Panc1 (cell line): ENCODE results near the gene AGFG1. TPM values are rescaled to one million over a fixed set of nuclear protein-coding genes. Genes with fewer than 3 reads are reported as not detected.

ENCODE experiments used
- ATAC-seq: fragments of 200-7000 bp; cut with Tn5 transposase; 2 replicates; pipeline ENCODE4 v1.9.1; 2020; ENCODE audit warnings: mild to moderate bottlenecking, moderate library complexity
- BruUV-seq: library from RNA; stranded (reverse); fragments of 400-500 nt; replicated peaks from 2 replicates; lab custom pipeline; 2021; lab: Mats Ljungman, UMichigan
- CTCF ChIA-PET: fragments of 300-600 bp; sonication (Branson Sonifier 250); formaldehyde crosslinking; loops from one replicate; lab custom pipeline; 2022; ENCODE audit warnings: antibody characterized with exemption; lab: Charles Lee
- POLR2A ChIA-PET: fragments of 300-600 bp; sonication (Branson Sonifier 250); formaldehyde crosslinking; loops from one replicate; lab custom pipeline; 2022; ENCODE audit warnings: antibody characterized with exemption; lab: Charles Lee
- DNase-seq: peaks from one replicate; pipeline ENCODE4 v3.0.0-alpha.2; 2010; ENCODE audit warnings: low read depth, low spot score
- H3K27ac ChIP-seq: 2 replicates; pipeline ENCODE4 v1.5.1; 2011; ENCODE audit warnings: mild to moderate bottlenecking, low read length, inconsistent platforms
- H3K27me3 ChIP-seq: fragments of 200-500 bp; sonication (Bioruptor generic); 2 replicates; pipeline ENCODE4 v1.6.0; 2014; ENCODE audit warnings: low read length, inconsistent platforms; ENCODE audit not compliant: control insufficient read depth, insufficient read depth
- H3K36me3 ChIP-seq: fragments of 200-500 bp; sonication (Bioruptor generic); 2 replicates; pipeline ENCODE4 v1.5.1; 2014; ENCODE audit warnings: inconsistent platforms, mild to moderate bottlenecking, low read length, moderate library complexity; ENCODE audit not compliant: control insufficient read depth, insufficient read depth
- H3K4me1 ChIP-seq: 2 replicates; pipeline ENCODE4 v1.5.1; 2011; ENCODE audit warnings: inconsistent platforms, mild to moderate bottlenecking, low read length, moderate library complexity; ENCODE audit not compliant: control insufficient read depth, insufficient read depth
- H3K4me3 ChIP-seq, 2 experiments: 2 replicates each; pipeline ENCODE4 v1.5.1; 2011 to 2012; ENCODE audit warnings: low read depth in 2 of 2, low read length in 2 of 2, mild to moderate bottlenecking in 2 of 2, inconsistent platforms in 1 of 2, moderate library complexity in 1 of 2
- H3K9me3 ChIP-seq: fragments of 200-500 bp; sonication (Bioruptor generic); 2 replicates; pipeline ENCODE4 v1.5.1; 2014; ENCODE audit warnings: low read depth, mild to moderate bottlenecking, inconsistent platforms, low read length, moderate library complexity; ENCODE audit not compliant: control insufficient read depth, insufficient read depth
- POLR2AphosphoS5 ChIP-seq: IDR thresholded peaks from 2 replicates; pipeline ENCODE4 v1.6.1; 2012; ENCODE audit warnings: mild to moderate bottlenecking, low read depth, low read length, moderate library complexity
- REST ChIP-seq, 2 experiments: IDR thresholded peaks; 2 replicates each; pipeline ENCODE4 v1.6.1; 2011 to 2012; ENCODE audit warnings: low read depth in 2 of 2, control low read depth in 1 of 2, low read length in 1 of 2, mild to moderate bottlenecking in 1 of 2, moderate library complexity in 1 of 2; ENCODE audit not compliant: insufficient read depth in 1 of 2
- SIN3A ChIP-seq: IDR thresholded peaks from 2 replicates; pipeline ENCODE4 v1.6.1; 2012; ENCODE audit warnings: low read depth, mild to moderate bottlenecking, low read length, moderate library complexity, borderline replicate concordance; ENCODE audit not compliant: insufficient read depth
- TCF7L2 ChIP-seq: IDR thresholded peaks from 2 replicates; pipeline ENCODE4 v1.6.1; 2011; ENCODE audit warnings: mild to moderate bottlenecking, low read depth, low read length, inconsistent platforms
- in situ Hi-C: cut with HindIII; loops from 2 replicates; pipeline ENCODE4 v1.10.0; 2016; ENCODE audit warnings: low sequenced_read_pairs, low pct_unique_long_range_greater_than_20kb
- intact Hi-C: fragments of 100-400 bp; cut with micrococcal nuclease; formaldehyde crosslinking; loops from one replicate; pipeline ENCODE4 v1.10.0; 2022; ENCODE audit not compliant: unreplicated experiment
- total RNA-seq: library from RNA; stranded (reverse); gene quantifications from one replicate; pipeline ENCODE4 v1.2.1, GENCODE V29; 2021; ENCODE audit not compliant: unreplicated experiment
- TF ChIP-seq, protein P1 (sequence below): fragments of 450-650 bp; IDR thresholded peaks from 2 replicates; pipeline ENCODE4 v1.5.1; 2017; ENCODE audit warnings: mild to moderate bottlenecking

AGFG1 gene
- total RNA-seq, 1 experiment from 2014 or later, result 98.5 TPM

- CTCF ChIA-PET, result no interaction called here
- no peak for DNase-seq
- BruUV-seq, result no TSS peak
- Histone ChIP-seq H3K27me3 (no peaks in the 10 kb centered on the region), H3K36me3 (no peaks in the 10 kb centered on the region), H3K27ac (no peak overlapping the region), H3K9me3 (peaks cover 4% of the 10 kb centered on the region; the same call in 1 of the 2 replicates), H3K4me3 (no peak overlapping the region), H3K4me1 (no peaks in the 10 kb centered on the region)
- no peak for TF ChIP-seq REST (IDR thresholded peaks at IDR 0.05; ENCODE audit: insufficient read depth in 1 of 2, low read depth in 2 of 2, low read length in 1 of 2)
- TF ChIP-seq, protein P1, sequence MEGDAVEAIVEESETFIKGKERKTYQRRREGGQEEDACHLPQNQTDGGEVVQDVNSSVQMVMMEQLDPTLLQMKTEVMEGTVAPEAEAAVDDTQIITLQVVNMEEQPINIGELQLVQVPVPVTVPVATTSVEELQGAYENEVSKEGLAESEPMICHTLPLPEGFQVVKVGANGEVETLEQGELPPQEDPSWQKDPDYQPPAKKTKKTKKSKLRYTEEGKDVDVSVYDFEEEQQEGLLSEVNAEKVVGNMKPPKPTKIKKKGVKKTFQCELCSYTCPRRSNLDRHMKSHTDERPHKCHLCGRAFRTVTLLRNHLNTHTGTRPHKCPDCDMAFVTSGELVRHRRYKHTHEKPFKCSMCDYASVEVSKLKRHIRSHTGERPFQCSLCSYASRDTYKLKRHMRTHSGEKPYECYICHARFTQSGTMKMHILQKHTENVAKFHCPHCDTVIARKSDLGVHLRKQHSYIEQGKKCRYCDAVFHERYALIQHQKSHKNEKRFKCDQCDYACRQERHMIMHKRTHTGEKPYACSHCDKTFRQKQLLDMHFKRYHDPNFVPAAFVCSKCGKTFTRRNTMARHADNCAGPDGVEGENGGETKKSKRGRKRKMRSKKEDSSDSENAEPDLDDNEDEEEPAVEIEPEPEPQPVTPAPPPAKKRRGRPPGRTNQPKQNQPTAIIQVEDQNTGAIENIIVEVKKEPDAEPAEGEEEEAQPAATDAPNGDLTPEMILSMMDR, result no peak
- no peak for TF ChIP-seq SIN3A
- no peak for TF ChIP-seq POLR2AphosphoS5
- no peak for TF ChIP-seq TCF7L2
- no peak for ATAC-seq
- intact Hi-C loops (no loop called here), in situ Hi-C loops (no loop called here)
- POLR2A ChIA-PET, result no interaction called here
Observed at GRCh38 chr2:227491386-227491785, 19.4 kb downstream of the AGFG1 start.

- Histone ChIP-seq H3K4me1 (no peaks in the 10 kb centered on the region), H3K27ac (no peak overlapping the region), H3K36me3 (no peaks in the 10 kb centered on the region), H3K9me3 (no peaks in the 10 kb centered on the region), H3K4me3 (no peak overlapping the region), H3K27me3 (no peaks in the 10 kb centered on the region)
- TF ChIP-seq POLR2AphosphoS5, result no peak
- no peak for TF ChIP-seq SIN3A
- no peak for TF ChIP-seq TCF7L2
- no peak for TF ChIP-seq REST (IDR thresholded peaks at IDR 0.05; ENCODE audit: insufficient read depth in 1 of 2, low read depth in 2 of 2, low read length in 1 of 2)
- TF ChIP-seq, protein P1, result no peak
- CTCF ChIA-PET, result no interaction called here
- TSS peak; percentile 21 for BruUV-seq
- intact Hi-C loops, result no loop called here
- POLR2A ChIA-PET, result no interaction called here
- in situ Hi-C loops, result no loop called here
- ATAC-seq (no peak), DNase-seq (no peak)
Observed at GRCh38 chr2:227493524-227493923, 21.6 kb downstream of the AGFG1 start.
